Immature natural killer cell (primary cell): ENCODE measurements around the gene GAB4. TPM values are rescaled to one million over a fixed set of nuclear protein-coding genes. Genes with fewer than 3 reads are reported as not detected.
"Not testable (repeated sequence)": the region's sequence is repeated elsewhere in the genome, so short reads cannot be mapped to it uniquely, and the experiment has no call there.

ENCODE experiments used
- DNase-seq, 3 donors: peaks; one replicate each; pipeline ENCODE4 v3.0.0; 2022; ENCODE audit warnings: mixed read lengths in 1 of 3
- H3K27ac Mint-ChIP-seq, 6 donors: one replicate each; pipeline ENCODE4 v1.8.0; 2020; ENCODE audit warnings: mixed read lengths in 6 of 6, mild to moderate bottlenecking in 5 of 6, inconsistent platforms in 4 of 6, moderate library complexity in 3 of 6
- H3K27me3 Mint-ChIP-seq, 3 donors: one replicate each; pipeline ENCODE4 v1.8.0; 2020 to 2021; ENCODE audit warnings: low read depth in 3 of 3, mild to moderate bottlenecking in 3 of 3, mixed read lengths in 3 of 3, moderate library complexity in 3 of 3, inconsistent platforms in 1 of 3
- H3K36me3 Mint-ChIP-seq, 3 donors: one replicate each; pipeline ENCODE4 v1.8.0; 2020; ENCODE audit warnings: mixed read lengths in 3 of 3, inconsistent platforms in 2 of 3, mild to moderate bottlenecking in 2 of 3
- H3K4me1 Mint-ChIP-seq, 2 donors: one replicate each; pipeline ENCODE4 v1.8.0; 2020; ENCODE audit warnings: inconsistent platforms in 2 of 2, mild to moderate bottlenecking in 2 of 2, mixed read lengths in 2 of 2, moderate library complexity in 1 of 2
- H3K4me3 Mint-ChIP-seq, 5 donors: one replicate each; pipeline ENCODE4 v1.8.0; 2020; ENCODE audit warnings: mild to moderate bottlenecking in 5 of 5, mixed read lengths in 5 of 5, inconsistent platforms in 3 of 5, moderate library complexity in 3 of 5
- H3K9me3 Mint-ChIP-seq, 6 donors: one replicate each; pipeline ENCODE4 v1.8.0; 2020; ENCODE audit warnings: mild to moderate bottlenecking in 6 of 6, mixed read lengths in 6 of 6, inconsistent platforms in 4 of 6, moderate library complexity in 3 of 6
- polyA plus RNA-seq, 3 donors: library from polyadenylated mRNA; unstranded; fragments of 300-500 nt; fragmentation: Illumina TruSeq; gene quantifications; one replicate each; pipeline ENCODE4 v1.2.3, GENCODE V29; 2021

Gene GAB4
- polyA plus RNA-seq, 3 donors from 2014 or later, result 0.08 TPM; not detected in 2

DNA sequence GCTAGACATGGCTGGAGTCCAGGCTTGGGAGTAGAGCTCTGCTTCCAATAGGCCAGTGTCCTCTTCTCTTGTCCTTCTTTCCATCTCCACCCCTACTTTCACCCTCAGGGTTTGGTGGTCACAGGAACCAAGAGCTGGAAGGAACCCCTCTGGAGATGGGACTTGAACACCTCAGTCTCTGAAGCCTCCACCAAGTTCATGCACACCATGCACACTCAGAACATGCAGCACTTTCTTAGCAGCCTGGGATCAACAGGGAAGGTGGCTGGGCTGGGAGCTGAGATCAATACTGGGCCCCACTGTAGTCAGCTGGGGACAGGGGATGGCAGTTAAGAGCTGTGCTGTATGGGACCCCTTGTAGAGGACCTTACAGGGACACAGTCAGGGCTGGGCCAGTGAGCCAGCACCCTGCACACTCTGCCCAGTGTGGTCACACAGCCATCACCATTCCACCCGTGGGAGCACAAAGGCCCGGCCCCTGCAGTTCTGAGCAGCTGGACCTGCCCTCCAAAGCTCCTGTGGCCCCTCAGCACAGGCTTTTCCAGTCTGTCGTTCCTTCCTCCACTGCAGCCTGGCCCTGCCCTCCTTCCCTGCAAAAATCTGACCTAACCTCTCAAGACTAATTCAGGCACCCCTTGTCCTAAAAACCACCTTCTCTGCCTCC is 47.7 kb downstream of the GAB4 start:
- peak overlapping the region in 3 of 6 donors; percentile 32 to 73 (median 46) for H3K27ac Mint-ChIP-seq
- no peak overlapping the region for H3K4me3 Mint-ChIP-seq
- H3K9me3 Mint-ChIP-seq, result no peaks in the 10 kb centered on the region

DNA sequence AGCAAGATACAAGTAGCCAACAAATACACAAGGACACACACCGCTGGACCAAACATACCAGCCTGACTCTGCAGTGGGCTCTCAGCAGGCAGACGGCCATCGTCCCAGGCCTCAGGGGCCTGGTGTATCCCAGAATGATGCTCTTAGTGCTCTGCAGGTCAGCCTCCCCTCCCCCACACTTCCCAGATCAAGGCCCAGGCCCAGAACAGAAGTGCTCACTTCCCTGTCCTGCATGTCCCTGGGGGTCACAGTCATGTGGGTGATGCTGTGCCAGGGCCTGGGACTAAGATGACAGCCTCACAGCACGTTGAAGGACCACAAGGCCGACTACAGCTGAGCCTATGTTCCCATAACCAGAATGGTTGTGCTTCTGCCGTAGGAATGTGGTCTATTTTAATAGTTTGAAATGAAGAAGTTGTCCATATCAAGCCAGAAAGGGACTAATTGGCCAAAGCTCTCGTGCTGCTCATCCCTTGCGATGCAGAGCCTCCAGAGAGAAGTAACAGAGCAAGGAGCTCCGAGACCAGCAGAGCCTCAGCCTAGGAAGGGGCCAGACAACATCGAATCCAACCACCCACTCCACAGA is 48.6 kb downstream of the GAB4 start:
- Mint-ChIP-seq H3K27ac (no peak overlapping the region), H3K27me3 (peaks cover 0 to 5% (median 2%) of the 10 kb centered on the region in 3 donors), H3K9me3 (no peaks in the 10 kb centered on the region), H3K4me1 (peaks cover 23 to 24% of the 10 kb centered on the region in 2 donors), H3K4me3 (no peak overlapping the region), H3K36me3 (no peaks in the 10 kb centered on the region)
- DNase-seq, result no peak

More for the DNA sequence above, 47.7 kb downstream of the GAB4 start:
- peaks cover 0 to 5% (median 2%) of the 10 kb centered on the region in 3 donors for H3K27me3 Mint-ChIP-seq
- no peak for DNase-seq
- H3K4me1 Mint-ChIP-seq, result peaks cover 15 to 17% of the 10 kb centered on the region in 2 donors
- H3K36me3 Mint-ChIP-seq, result no peaks in the 10 kb centered on the region

DNA sequence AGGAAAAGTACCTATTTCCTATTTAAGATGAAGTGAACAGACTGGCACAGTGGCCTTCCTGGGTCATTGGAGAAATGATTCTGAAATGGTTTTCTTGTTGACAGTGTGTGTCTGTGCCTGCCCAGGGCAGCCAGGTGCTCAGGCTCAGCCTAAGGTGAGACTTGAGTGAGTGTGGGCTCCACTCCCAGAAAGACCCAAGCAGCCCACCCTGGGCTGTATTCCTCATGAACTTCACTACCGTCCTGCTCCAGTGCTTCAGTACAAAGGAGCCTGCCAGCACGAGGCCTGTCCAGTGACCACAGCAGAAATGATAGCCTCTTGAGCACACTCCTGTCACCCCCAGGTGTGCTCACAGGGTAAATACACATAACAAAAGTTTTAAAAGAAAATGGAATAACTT is 49.5 kb downstream of the GAB4 start:
- Mint-ChIP-seq H3K4me3 (no peak overlapping the region), H3K4me1 (peaks cover 28 to 30% of the 10 kb centered on the region in 2 donors), H3K36me3 (no peaks in the 10 kb centered on the region), H3K27me3 (peaks cover 0 to 5% (median 2%) of the 10 kb centered on the region in 3 donors), H3K27ac (no peak overlapping the region), H3K9me3 (no peaks in the 10 kb centered on the region)
- no peak for DNase-seq

DNA sequence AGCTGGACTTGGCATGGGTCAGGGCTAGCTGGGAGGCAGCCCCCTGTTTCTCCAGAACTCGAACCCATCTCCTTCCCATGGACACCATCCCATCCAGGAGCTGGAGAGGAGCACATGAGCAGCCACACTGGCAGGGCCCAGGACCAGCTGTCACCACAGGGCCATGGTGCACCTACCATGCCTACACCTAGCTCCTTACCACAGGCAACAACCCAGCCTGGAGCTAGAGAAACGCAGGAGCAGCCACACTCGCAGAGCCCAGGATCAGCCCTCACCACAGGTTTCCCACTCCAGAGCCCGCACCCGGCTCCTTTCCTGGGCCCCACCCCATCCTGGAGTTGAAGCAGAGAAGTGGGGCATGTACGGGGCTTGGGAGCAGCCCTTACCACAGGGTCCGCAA is 50.2 kb downstream of the GAB4 start:
- Mint-ChIP-seq H3K9me3 (no peaks in the 10 kb centered on the region), H3K27ac (no peak overlapping the region)

DNA sequence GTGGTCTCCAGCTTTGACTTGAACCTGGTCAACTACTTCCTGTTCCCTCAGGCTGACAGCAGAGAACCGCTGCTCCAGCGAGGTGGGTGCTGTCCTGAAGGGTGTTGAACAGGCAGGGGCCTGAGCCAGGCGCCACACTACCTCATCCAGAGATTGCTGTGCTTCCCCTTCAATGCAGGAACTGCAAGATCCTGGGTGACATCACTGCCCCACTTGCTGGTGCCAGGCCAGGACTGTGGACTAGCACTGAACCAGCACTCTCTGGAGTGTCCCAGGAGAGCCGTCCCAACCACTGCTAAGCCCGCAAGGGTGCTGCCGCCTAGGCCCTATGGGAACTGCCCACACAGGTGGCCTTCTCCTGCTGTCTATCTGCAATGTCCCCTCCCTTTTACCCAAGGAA is 51.7 kb downstream of the GAB4 start:
- DNase-seq, result peak in 1 of 3 donors; percentile 1
- peaks cover 0 to 4% (median 0%) of the 10 kb centered on the region in 3 donors for H3K27me3 Mint-ChIP-seq
- H3K9me3 Mint-ChIP-seq, result no peaks in the 10 kb centered on the region
- peak overlapping the region in 3 of 6 donors; percentile 68 to 81 (median 74) for H3K27ac Mint-ChIP-seq
- no peaks in the 10 kb centered on the region for H3K36me3 Mint-ChIP-seq
- no peak overlapping the region for H3K4me3 Mint-ChIP-seq
- peaks cover 28 to 30% of the 10 kb centered on the region in 2 donors for H3K4me1 Mint-ChIP-seq

More for the DNA sequence above, 50.2 kb downstream of the GAB4 start:
- H3K27me3 Mint-ChIP-seq, result peaks cover 0 to 5% (median 2%) of the 10 kb centered on the region in 3 donors
- H3K36me3 Mint-ChIP-seq, result no peaks in the 10 kb centered on the region
- H3K4me3 Mint-ChIP-seq, result no peak overlapping the region
- no peak for DNase-seq
- H3K4me1 Mint-ChIP-seq, result peaks cover 28 to 30% of the 10 kb centered on the region in 2 donors

DNA sequence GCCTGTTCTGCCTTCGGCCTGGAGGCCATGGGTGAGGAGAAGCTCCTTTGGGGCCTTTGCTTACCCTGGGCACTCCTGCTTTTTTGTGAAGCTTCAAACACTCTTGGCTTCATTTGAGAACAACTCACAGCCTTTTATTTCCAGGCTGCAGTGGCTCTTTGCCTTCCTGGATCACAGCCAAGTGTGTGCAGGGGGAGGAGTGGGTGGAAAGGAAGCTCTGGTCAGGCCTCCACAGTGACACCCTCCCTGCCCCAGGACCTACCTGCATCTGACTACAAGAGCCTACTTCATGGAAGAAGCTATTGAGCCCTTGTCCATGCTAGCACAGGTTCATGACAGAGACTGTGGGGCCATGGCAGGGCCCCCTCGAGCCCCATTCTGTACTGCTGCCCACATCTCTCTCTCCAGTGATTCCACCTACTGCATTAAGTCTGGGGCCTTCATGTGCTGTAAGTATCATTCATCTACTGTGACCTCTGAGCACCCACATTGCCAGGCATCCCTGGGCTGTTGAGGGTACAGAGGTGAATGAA is 52.3 kb downstream of the GAB4 start:
- Mint-ChIP-seq H3K9me3 (no peaks in the 10 kb centered on the region), H3K4me3 (peak overlapping the region in 4 of 5 donors; percentile 3 to 50 (median 32)), H3K4me1 (peaks cover 28 to 30% of the 10 kb centered on the region in 2 donors), H3K27ac (peak overlapping the region in 4 of 6 donors; percentile 68 to 79 (median 76)), H3K36me3 (no peaks in the 10 kb centered on the region), H3K27me3 (peaks cover 0 to 4% (median 0%) of the 10 kb centered on the region in 3 donors)
- DNase-seq, result peak; percentile 29 to 57 (median 44)

DNA sequence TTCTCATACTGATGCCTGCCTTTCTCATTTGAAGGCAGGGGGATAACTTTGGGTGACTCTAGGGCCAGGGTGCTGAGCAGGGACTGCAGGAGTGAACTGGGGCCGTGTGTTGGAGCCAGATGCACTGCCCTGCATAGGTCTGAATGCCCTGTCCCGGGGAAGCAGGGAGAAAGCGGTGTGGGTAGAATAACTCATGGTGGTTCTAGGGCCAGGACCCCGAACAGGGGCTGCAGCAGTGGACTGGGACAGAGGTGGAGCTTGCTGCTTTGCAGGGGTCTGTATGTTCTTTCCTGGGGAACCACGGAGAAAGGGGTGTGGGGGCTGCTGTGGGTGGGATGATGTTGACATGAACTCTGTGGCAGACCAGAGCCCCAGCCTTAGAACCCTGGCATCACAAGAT is 52.9 kb downstream of the GAB4 start:
- peak overlapping the region in 1 of 6 donors; percentile 15 for H3K27ac Mint-ChIP-seq
- DNase-seq, result no peak
- H3K4me1 Mint-ChIP-seq, result peaks cover 28 to 30% of the 10 kb centered on the region in 2 donors
- peaks cover 0 to 4% (median 0%) of the 10 kb centered on the region in 3 donors for H3K27me3 Mint-ChIP-seq
- H3K9me3 Mint-ChIP-seq, result no peaks in the 10 kb centered on the region
- H3K36me3 Mint-ChIP-seq, result no peaks in the 10 kb centered on the region
- H3K4me3 Mint-ChIP-seq, result no peak overlapping the region

DNA sequence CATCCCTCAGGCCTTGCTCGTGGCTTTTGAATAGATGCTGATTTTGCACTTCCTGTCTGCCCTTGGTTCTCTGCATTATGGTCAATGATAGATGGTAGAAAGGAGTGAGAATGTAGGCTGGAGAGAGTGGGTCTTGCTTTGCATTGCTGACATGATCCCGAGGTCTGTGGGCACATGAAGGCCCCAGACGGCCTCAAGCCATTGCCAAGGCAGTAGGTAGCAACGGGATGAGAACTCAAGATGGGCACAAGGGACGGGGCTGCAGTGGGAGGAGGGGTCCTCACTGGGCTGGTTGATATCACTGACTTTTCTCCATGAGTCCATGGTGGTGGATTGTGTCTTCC is 54.0 kb downstream of the GAB4 start:
- Mint-ChIP-seq H3K4me3 (no peak overlapping the region), H3K27ac (peak overlapping the region in 1 of 6 donors; percentile 55), H3K9me3 (no peaks in the 10 kb centered on the region), H3K27me3 (peaks cover 0 to 4% (median 0%) of the 10 kb centered on the region in 3 donors), H3K4me1 (peaks cover 28 to 30% of the 10 kb centered on the region in 2 donors), H3K36me3 (no peaks in the 10 kb centered on the region)
- DNase-seq, result no peak

DNA sequence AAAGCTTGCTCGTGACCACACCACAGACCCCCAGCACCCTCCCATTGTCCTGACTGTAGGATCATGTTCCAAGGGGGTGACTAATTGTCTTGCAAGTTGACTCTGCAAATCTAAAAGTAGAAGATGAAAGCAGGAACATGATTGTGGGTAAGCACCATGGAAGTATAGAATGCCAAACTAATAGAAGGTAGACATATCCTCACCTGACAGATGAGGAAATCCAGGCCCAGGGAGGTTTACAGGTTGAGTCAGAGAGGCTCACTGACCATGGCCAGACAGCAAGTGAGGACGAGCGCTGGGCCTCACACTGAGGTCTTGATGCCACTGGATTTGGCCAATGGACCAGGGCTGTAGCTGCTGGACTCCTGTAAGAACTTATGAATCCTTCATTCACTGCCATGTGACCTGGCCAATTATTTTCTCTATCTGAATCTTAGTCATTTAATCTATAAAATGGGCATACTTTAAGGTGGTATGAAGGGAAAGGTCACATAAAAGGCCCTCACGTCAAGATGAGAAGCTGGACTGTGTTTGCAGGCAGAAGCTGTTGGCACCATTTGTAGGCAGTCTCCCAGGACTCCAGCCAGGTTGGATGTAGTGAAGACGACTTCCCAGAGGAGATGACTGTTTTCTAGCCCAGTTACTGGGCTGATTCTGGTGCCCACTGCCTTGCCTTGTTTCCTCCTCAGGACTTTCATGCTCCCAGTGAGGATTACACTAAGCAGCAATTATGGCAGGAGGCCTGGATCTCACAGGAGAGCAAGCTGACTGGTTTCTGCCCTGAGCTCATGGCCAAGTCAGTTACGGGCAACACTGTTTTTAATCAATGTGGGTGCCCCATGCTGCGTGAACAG is 54.6 kb downstream of the GAB4 start:
- H3K27ac Mint-ChIP-seq, result peak overlapping the region in 1 of 6 donors; percentile 55
- H3K4me1 Mint-ChIP-seq, result peaks cover 28 to 30% of the 10 kb centered on the region in 2 donors
- peaks cover 0 to 4% (median 0%) of the 10 kb centered on the region in 3 donors for H3K27me3 Mint-ChIP-seq
- no peaks in the 10 kb centered on the region for H3K36me3 Mint-ChIP-seq
- H3K9me3 Mint-ChIP-seq, result no peaks in the 10 kb centered on the region
- H3K4me3 Mint-ChIP-seq, result no peak overlapping the region
- no peak for DNase-seq

DNA sequence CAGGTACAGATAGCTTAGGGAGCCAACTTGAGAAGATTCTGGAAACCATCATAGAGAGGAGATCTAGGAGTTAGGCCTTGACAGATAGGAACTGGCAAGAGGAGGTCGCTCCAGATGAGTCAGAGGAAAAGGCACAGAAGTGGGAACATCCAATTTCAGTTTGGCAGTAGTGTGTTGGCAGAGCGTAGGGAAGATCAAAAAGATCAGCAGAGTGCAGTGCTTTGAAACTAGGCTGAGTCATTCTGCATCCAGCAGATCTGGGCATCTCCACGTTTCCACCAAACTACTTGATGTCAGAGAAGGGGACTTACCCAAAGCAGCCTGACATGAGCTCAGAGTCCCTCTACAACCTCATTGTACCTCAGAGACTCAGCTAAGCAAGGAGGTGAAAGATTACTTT is 58.5 kb downstream of the GAB4 start:
- no peaks in the 10 kb centered on the region for H3K9me3 Mint-ChIP-seq
- H3K4me3 Mint-ChIP-seq, result no peak overlapping the region
- no peaks in the 10 kb centered on the region for H3K36me3 Mint-ChIP-seq
- H3K4me1 Mint-ChIP-seq, result peaks cover 5 to 6% of the 10 kb centered on the region in 2 donors
- no peak for DNase-seq
- peaks cover 0 to 1% (median 0%) of the 10 kb centered on the region in 3 donors for H3K27me3 Mint-ChIP-seq
- no peak overlapping the region for H3K27ac Mint-ChIP-seq

DNA sequence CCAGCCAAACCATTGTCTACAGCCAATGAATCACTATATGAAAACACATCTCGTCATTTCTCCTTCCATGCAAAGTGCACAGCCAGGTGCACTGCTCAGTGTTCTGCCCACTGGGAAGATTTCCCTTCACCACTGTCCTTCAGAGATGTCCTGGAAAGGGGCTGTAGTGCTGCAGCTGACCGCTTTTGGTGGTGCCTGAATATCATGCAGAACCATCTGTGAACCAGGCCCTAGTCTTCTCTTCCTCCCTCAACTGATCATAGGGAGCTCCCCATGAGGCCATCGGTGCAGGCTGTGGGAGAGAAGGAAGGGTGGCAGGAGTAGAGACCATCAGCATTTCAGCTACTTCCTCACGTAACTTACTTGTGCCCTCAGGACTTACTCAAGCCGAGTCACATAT is 70.2 kb downstream of the GAB4 start:
- H3K27ac Mint-ChIP-seq, result no peak overlapping the region
- DNase-seq, result no peak
- H3K4me1 Mint-ChIP-seq, result no peaks in the 10 kb centered on the region
- H3K4me3 Mint-ChIP-seq, result no peak overlapping the region
- peaks cover 0 to 4% (median 0%) of the 10 kb centered on the region in 6 donors for H3K9me3 Mint-ChIP-seq
- peaks cover 2 to 7% (median 4%) of the 10 kb centered on the region in 3 donors for H3K27me3 Mint-ChIP-seq
- no peaks in the 10 kb centered on the region for H3K36me3 Mint-ChIP-seq

DNA sequence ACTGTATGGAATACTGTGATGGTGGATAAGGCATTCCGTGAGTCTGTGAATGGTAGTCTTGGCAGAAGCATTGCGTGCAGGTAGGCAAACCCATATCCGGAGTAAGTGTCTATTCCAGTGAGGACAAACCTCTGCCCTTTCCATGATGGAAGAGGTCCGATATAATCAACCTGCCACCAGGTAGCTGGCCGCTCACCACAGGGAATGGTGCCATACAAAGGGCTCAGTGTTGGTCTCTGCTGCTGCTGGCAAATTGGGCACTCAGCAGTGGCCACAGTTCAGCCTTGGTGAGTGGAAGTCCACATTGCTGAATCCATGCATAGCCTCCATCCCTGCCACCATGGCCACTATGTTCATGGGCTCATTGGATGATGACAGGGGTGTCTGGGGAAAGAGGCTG is 70.8 kb downstream of the GAB4 start:
- not testable (repeated sequence) for H3K36me3 Mint-ChIP-seq, H3K4me3 Mint-ChIP-seq, H3K27me3 Mint-ChIP-seq, DNase-seq, H3K27ac Mint-ChIP-seq, H3K9me3 Mint-ChIP-seq, H3K4me1 Mint-ChIP-seq

DNA sequence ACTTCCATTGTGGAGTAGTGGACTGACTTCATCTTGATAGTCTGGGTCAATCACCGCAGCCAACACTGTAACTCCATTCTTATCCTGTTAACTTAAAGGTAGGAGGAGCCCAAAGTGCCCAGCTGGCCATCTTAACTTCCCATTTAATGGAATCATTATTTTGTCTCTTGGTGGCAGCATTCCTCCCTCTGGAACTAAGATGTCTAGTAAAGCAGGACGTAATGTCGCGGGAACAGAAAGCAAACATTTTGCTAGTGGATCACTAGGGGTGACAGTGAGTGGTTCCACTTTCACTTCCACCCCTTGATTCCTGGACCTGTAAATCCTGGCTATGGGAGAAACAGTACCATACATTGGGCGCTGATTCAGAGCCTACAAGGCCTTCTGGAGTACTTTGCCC is 71.4 kb downstream of the GAB4 start:
- Mint-ChIP-seq H3K27me3 (peaks cover 0 to 4% (median 2%) of the 10 kb centered on the region in 3 donors), H3K9me3 (no peaks in the 10 kb centered on the region), H3K27ac (no peak overlapping the region), H3K4me3 (no peak overlapping the region), H3K4me1 (no peaks in the 10 kb centered on the region), H3K36me3 (no peaks in the 10 kb centered on the region)
- no peak for DNase-seq
